CD4-positive, alpha-beta T cell treated with Interleukin-21 for 1 hour (primary cell): ENCODE measurements around the gene UCK1.
A peak's percentile ranks its signal among the peaks of the same experiment; 100 is the strongest.
"Not testable (repeated sequence)": the region's sequence is repeated elsewhere in the genome, so short reads cannot be mapped to it uniquely, and the experiment has no call there.

Source experiments
- DNase-seq: peaks from one replicate; pipeline ENCODE4 v3.0.0-alpha.2; 2020

UCK1 gene

GRCh38 chr9:131554087-131554842 is 23.2 kb upstream of the UCK1 start:
- no peak for DNase-seq

- no peak for DNase-seq
Observed at GRCh38 chr9:131552030-131552429, 21.0 kb upstream of the UCK1 start.

GRCh38 chr9:131550465-131550864 is 19.4 kb upstream of the UCK1 start:
- not testable (repeated sequence) for DNase-seq

GRCh38 chr9:131549186-131549585 is 18.1 kb upstream of the UCK1 start:
- not testable (repeated sequence) for DNase-seq

- no peak for DNase-seq
Observed at GRCh38 chr9:131546336-131547084, 15.4 kb upstream of the UCK1 start.

- no peak for DNase-seq
Observed at GRCh38 chr9:131545786-131546335, 14.8 kb upstream of the UCK1 start.

- no peak for DNase-seq
Observed at GRCh38 chr9:131545003-131545785, 14.1 kb upstream of the UCK1 start, which contains the start of gene PRRT1B. Gene PRRT1B (plus strand): TSS chr9:131545523. CDS start chr9:131545616, 93 bp downstream.

GRCh38 chr9:131543141-131543540 is 12.1 kb upstream of the UCK1 start:
- no peak for DNase-seq

- peak; percentile 52 for DNase-seq
Observed at GRCh38 chr9:131539223-131539923, 8.3 kb upstream of the UCK1 start.

GRCh38 chr9:131537946-131538345 is 6.9 kb upstream of the UCK1 start:
- DNase-seq: no peak

- DNase-seq: no peak
Observed at GRCh38 chr9:131534721-131535237, 3.7 kb upstream of the UCK1 start.

GRCh38 chr9:131530546-131530919 is 530 bp downstream of the UCK1 start:
- no peak for DNase-seq

- no peak for DNase-seq
Observed at GRCh38 chr9:131529597-131530545, 1.2 kb downstream of the UCK1 start.

- no peak for DNase-seq
Observed at GRCh38 chr9:131528886-131529505, 2.1 kb downstream of the UCK1 start.

- DNase-seq: no peak
Observed at GRCh38 chr9:131528186-131528585, 2.9 kb downstream of the UCK1 start.

- no peak for DNase-seq
Observed at GRCh38 chr9:131525643-131526565, 5.2 kb downstream of the UCK1 start.

- no peak for DNase-seq
Observed at GRCh38 chr9:131524665-131525315, 6.3 kb downstream of the UCK1 start.
